Glomerular endothelial cell (primary cell): Measurements from ENCODE around the gene CACNA1C. TPM values are rescaled to one million over a fixed set of nuclear protein-coding genes. Genes with fewer than 3 reads are reported as not detected.

Experiments used
- DNase-seq: peaks from one replicate; pipeline ENCODE4 v3.0.0-alpha.2; 2011; ENCODE audit warnings: low read depth, low spot score; ENCODE audit errors: extremely low read depth
- total RNA-seq: library from RNA; depleted of rRNA; stranded (reverse); fragments of >200 nt; gene quantifications from 2 replicates; pipeline ENCODE4 v1.2.3, GENCODE V29; 2015

Gene CACNA1C
- total RNA-seq, 1 donor from 2014 or later, result 0.47 TPM

DNA sequence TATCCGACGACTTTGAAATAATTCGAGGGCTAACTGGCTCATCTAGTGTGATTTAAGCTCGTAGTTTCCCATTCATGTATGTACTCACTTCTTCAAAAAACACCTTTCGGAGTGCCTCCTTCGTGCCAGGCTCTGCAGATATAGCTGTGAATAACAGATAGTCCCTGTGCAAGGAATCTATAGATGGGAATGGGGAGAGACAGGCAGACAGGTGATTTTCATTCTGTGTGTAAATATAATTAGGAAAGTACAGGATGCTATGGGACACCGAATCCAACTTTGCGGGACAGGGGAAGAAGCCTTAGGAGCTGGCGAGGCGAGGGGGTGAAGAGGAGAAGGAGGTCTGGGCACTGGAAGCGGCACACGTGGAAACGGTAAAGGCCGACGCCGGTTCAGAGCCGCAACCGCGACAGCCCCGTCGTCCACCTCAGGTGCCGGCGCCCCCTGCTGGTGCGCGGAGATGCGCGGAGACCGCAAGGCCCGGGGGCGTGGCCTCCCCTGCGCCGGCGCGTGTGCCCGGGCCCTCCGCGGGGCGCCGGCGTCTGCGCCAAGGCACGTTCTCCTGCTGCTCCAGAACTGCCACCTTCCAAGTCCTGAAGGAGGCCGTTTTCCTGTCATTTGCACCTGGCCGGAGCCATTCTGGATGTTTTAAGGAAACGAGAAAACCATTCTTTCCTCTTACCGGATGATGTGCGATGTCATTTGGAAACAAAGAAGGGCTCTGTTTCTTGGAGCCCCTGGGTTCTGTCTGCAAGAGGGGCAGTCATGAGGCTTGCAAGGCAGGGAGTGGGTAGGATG lies 18.0 kb upstream of the CACNA1C start:
- DNase-seq, result no peak

DNA sequence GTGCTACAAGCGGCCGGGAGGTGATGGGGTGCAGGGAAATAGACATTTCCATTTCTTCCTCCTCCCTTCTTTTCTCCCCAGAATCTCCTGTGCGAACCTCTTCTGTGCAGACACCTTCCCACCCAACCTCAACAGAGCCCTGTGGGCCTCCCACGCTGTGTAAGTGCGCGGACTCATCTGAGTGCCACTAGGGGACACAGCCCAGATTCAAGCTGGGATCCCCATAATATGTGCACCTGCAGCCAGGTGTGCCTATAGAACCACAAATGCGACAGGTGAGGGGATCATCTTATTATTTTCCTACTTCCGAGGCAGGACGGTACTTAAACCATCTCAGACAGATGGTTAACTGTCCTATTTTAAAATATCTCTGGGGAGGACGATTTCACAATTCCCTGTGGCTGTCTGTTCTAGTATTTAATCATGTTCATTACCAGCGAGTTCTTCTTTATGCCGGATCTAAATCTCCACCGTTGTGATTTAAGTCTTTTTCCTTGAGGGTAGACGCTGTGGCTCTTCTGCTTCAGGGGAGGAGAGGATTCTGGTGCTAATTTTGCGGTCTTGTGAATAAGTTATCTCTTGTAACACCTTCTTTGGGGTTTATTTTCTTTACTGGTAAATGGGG lies 17.2 kb upstream of the CACNA1C start:
- DNase-seq, result no peak

DNA sequence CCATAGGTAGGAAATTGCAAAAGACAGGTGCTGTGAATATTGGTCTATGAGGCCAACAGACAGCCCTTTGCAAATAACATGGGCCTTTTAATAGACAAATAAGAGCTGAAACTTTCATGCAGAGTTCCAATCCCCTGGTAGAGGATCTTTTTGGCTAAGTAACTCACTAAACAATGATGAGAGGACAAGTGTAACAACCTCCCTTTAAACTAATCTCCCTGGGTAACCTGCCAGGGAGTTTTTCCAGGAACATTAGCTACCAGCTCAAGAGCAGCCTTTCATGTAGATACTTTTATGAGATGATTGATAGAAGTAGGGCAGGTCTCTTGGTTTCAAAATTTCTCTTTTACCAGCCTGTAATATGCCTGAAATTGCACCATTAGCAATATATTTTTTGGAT lies 13.8 kb upstream of the CACNA1C start:
- no peak for DNase-seq

DNA sequence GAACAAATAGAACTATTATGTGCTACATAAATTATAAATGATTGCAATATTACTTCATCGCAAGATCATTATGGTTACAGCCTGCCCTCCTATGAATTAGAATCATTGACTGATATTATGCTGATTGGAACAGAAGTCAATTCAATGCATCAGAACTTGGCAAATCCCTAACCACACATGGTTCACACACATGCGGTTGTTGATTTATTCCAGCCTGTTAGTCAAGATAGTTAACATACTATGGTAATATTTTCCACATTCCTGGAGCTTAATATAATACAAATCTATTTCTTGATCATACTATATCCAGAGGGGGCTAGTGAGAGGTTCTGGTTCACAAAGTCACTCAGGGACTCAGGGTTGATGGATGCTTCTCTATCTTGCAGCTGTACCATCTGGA lies 9.7 kb upstream of the CACNA1C start:
- no peak for DNase-seq

DNA sequence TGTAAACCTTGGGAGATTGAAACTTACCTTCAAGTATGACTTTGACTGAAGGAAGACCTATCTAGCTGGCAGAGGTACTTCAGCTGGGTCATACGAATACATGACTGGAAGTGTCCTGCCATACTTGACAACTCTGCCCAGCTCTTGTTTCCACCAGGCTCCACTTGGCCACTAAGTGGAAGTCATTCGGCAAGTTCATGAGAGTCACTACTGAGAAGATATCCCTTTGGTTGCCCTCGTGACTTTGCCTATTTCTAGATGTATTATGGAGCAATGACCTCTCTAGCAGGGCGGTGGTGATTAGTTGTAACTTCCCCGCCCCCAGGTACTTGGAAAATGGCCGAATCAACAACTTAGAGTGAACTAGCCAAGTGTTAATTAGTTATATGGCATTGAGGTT lies 8.6 kb upstream of the CACNA1C start:
- DNase-seq, result no peak

DNA sequence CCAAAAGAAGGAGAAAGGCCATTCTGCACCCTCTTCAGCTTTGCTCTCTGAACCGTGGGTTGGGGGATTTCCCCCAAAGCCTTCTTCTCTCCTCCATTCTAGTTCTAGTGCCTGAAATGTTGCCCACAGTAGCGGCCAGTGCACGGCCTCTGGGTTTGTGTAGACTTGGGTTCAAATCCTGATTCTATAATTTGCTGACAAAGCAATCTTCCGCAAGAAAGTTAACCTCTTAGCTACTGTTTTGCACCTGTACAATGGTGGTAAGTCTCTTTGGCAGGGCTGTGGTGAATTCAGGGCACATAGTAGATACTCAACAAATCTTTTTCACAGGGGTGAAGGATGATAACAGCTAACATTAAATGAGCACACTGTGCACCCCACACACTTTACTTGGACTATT lies 5.8 kb upstream of the CACNA1C start:
- no peak for DNase-seq

DNA sequence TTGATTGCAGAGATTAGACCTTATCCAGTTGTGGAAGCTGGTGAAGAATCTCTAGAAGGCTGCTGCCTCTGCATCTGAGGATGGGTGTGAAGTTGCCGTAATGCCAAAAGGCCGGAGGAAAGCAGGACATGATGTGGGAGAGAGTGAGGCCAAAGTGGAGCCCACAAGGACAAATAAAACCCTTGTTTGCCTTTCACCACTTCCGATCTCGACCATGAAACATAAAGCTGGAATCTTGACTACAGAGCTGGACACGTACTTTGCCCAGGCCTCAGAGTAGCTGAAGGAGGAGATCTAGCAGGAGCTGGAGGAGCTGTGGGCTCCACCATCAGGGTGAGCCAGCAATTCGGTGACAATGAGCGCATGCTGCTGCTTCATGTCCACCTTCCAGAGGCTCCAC lies 5.0 kb upstream of the CACNA1C start:
- no peak for DNase-seq

DNA sequence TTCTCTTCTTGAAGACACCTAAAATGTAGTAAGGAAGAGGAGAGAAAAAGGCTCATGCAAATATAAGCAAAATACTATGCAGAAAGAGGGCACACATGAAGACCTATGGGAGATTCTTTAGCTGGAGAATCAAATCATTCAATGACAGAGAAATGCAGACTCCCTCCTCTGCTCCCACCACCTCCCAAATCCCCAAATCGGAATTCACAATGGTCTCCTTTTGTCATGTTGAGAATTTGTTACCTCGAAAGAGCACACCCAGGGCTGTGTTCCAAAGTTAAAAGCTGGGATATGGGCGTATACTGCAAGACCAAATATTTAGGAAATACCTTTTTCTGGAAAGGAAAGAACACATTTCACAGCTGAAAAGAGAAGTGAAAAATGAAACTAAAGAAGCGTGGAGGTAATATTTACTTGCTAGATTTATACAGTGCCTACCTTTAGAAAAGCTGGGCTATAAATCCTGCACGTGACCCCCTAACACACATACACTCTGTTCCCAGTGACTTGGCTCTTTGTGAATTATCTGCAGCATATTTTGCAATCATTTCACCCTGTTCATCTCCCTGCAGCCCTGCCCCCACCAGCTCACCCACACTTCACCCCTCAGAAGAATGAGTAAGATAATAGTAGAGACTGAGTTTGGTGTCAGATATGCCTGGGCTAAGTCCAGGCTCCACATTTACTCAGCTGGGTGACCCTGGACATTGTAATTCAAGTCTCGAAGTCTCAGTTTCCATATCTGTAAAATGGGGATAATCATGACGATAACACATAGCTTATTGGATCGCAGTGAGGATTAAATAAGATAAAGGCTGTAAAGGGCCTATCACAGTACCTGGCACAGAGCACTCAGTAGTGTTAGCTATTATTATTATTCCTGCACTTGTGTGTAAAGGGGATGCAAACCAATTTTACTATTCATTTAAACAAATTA lies 2.9 kb upstream of the CACNA1C start:
- DNase-seq, result no peak

DNA sequence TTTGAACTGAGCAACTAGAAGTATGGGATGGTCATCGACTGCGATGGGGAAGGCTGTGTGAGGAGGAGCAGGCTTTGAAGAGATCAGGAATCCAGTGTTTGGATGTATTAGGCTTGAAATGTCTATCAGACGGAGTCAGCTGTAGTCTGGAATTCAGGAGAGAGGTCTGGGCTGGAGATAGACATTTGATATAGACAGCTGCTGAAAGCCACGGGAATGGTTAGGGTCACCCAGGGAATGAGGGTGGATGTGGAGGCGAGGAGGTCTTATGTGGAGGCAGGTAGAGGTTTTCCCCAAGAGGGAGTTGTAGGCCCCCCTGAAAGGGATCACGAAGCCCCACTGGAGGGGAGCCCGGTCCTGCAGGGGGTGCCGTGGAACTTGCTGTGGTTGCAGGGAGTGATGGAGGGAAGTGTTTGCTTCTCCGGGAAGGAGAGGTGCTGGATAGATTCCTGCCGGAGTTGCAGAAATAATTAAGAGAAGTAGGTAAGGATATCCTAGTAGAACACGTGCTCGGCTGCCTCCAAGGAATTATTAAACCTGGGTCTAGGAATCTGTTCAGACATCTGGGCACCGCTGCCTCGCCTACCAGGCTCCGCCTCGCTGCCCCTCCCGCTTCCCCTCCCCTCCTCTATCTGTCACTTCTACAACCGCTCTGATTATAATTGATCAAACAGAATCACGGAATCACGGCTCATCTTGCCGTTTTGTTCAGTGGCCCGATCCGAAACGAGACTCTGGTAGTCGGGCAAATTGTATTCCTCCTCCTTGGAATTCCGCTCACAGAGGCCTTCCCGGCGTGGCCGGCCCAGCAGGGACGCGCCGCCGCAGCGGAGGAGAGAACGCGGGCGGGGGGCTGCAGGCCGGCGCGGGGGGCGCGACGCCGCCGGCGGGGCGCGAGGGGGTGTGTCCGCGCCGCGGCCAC lies 826 bp upstream of the CACNA1C start:
- DNase-seq, result no peak

DNA sequence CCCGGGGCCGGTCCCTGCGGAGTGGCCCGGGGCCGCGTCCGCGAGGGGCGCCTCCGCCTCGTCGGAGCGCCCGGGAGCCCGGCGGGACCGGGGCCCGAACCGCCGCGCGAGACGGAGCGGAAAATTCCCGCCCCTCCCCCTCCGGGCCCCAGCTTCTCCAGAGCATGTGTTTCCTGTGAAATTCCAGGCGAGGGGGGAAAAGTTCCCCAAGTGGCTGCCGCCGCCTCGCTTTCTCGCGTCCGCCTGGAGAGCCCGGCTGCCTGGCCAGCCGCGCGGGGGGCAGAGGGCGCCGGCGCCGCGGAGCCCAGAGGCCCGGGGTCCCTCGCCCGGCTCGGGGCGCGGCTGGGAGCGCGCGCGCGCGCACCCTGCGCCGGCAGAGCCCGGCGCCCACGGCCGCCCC lies 904 bp downstream of the CACNA1C start:
- DNase-seq, result no peak

DNA sequence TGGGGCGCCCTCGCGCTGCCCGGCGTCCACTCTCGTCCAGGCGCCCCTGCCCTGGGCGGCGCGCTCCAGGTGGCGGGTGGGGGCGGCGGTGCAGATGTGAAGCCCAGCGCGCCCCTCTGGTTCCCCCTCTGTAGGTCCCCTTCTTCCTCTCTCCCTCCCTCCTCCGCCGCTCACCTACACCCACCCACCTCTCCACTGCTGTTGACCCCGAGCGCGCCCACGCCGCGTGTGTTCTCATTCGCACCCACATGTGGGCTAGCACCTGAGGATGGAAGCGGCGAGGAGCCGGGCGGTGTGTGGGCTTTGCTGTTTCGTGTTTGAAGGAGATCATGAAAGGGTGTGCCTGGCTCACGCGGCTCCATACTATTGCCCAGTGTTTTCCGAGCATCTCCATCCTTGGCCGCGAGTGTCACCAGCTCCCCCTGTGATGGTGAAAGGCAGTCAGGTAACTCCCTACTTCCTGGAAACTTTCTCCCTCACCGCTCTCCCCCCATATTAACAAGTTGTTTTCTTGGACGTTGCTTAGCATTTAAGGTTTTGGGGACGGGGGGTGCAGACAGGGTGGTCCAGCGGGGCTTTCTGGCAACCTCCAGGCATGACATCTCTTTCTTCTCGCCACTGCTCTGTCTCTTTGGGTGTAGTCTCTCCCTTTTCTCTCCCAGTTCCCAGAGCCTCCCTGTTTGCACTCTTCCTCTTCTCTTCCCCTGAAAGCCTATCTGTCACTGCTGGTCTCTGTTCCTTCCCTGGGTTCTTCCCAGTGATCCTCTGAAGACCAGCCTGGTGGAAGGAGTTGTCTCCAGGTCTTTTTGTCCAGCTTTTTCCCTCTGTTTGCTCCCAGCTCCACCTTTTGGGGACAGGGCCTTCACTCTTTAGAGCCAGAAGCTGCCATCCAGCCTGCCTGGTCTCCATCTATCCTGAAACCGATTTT lies 1.6 kb downstream of the CACNA1C start:
- no peak for DNase-seq

DNA sequence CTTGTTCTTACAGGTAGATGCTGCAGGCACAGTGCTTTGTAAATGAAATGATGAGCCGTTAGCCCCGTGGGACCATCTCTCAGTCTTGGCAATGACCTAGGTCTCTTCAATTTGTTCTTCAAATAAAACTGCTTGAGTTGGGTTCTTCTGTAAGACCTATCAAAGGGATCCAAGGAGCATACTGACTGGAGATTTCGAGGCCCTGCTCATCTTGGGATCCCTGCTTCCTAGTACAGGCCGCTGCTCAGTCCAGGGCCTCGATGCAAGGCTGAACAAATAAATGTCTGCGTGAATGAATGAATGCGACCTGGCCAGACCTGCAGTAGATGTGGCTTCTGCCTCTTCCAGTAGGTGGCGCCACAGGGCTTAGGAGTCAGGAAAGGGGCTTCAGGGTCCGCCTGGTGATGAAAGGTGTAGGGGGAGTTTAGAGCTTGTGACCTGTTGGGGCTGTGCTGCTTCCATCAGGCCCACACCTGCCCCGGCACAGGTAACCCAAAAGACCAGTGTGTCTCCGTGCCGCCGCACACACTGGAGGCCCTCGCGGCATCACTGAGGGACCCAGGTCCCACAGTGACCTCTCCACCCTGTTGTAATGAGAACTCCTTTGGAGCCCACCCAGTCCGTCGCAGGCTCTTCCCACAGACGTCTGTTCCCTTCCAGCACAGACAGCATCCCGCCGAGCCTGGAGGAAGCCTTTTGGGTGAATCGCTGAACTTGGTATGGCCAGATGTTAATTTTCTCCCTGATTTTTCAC lies 4.4 kb downstream of the CACNA1C start:
- DNase-seq, result no peak

DNA sequence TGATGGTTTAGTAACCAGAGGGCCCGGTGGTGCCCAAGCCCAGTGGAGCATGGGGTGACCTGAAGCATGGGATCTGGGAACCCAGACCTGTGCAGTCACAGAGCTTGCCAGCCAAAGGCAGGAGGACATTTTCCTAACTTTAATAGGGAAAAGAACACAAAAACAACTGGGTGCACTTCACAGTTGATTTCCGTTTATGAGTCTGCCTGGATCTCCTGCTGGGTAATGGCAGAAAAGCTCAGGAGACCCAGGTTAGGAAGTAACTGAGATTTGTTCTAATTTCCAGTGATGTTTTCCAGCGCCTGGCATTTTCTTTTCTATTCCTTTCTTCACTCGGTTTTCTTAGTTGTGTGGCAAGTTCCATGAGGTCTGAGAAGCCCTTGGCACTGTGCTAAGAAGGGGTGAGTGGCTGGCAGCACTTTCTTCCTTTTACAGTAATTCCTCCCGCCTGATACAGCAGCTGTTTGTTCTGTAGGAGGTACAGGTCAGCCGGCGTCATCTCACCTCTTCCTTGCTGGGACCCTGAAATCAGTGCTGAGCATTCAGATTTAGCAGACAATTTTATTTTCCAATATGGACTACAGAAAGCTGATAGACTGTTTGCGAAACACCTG lies 5.1 kb downstream of the CACNA1C start:
- DNase-seq, result no peak

DNA sequence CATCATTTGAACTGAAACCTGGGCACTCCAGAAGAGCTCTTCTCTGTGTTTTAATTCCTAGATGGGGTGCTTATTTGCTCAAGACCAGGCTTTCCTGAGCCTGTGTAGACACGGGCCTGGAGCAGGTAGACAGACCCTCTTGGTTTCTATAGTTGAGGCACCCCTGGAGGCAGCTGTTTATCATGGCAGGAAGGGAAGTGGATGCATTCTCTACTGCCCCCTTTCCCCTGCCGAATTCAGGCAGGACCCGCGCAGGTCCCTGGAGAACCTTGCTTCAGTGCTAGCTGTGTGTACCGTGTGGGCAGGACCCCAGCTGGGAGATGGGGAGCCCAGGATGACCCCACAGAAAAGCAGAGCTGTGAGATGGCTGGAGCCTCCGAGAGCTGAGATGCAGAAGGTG lies 6.0 kb downstream of the CACNA1C start:
- no peak for DNase-seq

DNA sequence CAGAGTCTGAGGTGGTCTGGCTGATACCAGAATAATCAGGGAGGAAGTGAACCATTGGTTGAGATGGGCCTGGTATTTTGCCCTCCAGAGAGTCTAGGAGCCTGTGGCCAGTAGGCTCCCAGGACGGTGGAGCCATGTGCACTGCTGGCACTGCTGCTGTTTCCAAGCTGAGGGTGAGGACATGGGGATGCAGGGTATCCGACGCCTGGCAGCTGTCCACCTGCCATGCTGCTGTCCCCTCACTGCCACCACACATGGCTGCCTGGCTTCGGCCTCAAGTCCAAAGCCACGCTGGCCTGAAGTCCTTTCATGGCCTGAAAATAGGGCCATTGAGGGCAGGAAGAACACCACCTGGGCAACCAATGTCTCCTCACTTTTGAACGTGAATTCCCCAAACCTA lies 8.6 kb downstream of the CACNA1C start:
- DNase-seq, result no peak

DNA sequence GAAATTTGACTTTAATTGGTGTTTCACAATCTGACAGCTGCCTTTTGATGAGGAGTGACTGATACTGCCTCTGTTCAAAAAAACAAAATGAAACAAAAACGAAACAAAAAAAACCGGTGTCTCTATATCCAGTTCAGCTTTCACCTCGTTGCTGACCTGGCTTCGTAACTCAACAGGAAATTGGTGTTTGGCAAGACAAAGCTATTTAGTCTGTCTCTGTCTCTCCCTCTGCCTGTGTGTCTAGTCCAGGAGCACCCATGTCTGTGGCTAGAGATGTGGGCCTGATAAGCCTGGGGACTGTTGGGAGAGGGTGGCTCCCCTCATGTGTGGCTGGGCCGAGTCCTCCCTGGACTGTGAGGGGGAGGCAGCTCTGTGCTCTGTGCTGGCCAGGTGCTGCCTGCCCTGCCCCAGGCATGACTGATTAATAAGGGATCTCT lies 11.3 kb downstream of the CACNA1C start:
- DNase-seq, result no peak

DNA sequence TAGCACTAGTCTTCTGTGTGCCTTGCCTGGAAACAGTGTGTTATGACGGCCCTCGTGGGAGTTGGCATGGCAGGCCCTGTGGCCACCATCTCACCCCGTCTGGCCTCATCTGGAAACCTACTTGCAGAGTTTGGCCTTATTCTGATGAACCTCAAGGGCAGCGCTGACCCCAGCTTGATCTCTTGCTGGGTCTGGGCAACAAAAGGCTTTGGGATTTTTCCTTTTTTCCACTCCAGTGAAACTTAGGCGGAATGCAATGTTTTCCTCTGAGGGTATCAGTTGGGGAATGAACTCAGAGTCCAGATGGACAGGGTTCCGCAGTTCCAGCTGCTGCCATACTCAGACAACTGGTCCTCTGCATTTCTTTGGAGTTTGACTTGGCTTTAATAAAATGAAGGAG lies 15.9 kb downstream of the CACNA1C start:
- DNase-seq, result no peak

DNA sequence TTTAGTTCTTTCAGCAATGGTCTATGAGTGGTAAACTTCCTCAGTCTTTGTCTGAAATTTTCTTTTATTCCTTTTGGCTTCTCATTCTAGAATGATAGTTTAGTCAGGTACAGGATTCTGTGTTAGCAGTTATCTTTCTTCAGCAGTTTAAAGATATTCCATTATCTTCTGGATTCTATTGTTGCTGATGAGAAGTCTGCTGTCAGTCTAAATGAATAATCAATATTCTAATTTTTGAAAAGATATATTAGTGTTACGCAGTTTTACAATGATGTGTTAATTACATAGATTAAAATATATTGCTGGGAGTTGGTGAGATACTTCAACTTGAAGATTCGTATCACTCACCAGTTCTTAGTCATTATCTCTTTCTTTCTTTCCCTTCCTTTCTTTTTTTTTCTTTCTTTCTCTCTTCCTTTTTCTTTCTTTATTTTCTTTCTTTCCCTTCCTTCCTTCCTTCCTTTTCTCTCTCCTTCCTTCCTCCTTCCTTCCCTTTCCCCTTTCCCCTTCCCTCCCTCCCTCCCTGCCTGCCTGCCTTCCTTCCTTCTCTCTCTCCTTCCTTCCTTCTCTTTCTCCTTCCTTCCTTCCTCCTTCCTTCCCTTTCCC lies 17.8 kb downstream of the CACNA1C start:
- no peak for DNase-seq
